NCI-H187 treated with DMSO at 0.1 percent for 48 hours (cell line): ENCODE data around the gene SPIN2B.
"Not testable (repeated sequence)": the region's sequence is repeated elsewhere in the genome, so short reads cannot be mapped to it uniquely, and the experiment has no call there.

Experiments used
- DNase-seq: peaks from one replicate; lab custom pipeline; 2025; lab: John Stamatoyannopoulos, UW

The SPIN2B gene

DNA sequence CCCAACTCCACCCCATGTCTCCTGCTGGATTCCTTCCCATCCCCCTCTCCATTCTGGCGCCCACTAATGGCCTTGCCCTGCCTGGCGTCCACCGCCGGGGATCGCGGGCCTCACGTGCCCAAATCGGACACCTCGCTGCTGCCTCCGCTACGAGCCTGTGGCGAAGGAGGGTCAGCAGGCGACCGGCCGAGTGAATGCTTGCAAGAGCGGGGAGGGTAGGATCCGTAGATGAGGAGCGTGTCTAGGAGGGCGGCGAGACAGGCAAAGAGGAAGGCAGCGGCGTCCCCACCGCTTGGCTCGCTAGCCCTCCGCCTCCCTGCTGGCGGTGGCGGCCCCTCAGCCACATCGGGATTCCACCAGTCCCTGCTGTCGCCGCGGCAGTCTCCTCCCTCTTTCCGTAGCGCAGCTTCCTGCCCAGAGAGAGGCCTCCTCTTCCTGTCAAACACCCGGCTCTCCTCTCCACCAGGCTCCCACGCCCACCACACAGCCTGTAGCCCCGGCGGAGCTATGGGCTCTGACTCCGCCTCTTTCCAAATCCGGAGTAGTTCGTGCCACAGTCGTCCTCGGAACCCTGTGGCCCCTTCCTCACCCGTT is at the start of gene SPIN2B:
Gene SPIN2B (minus strand): TSS at position 387 of the 594 bp plus-strand sequence.
- DNase-seq, result no peak

DNA sequence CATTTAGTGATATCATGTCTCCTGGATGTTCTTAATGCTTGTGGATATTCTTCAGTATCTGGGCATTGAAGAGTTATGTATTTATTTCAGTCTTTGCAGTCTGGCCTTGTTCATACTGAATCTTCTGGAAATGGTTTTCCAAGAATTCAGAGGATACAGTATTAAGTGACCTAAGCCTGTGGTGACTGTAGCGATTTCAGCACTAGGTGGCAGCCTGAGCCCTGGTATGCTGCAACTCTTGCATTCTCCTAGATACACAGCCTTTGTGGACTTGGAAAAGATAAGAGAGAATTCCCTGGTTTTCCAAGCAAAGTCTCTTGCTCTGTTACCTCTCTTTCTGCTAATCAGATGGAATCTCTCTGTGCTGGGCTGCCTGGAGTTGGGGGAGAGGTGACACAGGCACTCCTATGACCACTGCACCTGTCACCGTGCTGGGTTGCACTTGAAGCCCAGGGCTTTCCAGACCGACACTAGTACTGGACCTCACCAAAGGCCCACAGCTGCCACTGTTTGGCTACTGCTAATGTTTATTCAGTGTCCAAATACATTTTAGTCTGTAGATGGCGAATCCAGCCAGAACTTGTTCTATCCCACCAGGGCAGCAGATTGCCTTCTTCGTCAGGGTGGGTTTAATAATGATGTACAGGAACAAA is 35.2 kb upstream of the SPIN2B start:
- no peak for DNase-seq

GRCh38 chrX:57155171-57155570 is 33.8 kb upstream of the SPIN2B start:
- DNase-seq, result no peak

GRCh38 chrX:57152222-57152621 is 30.9 kb upstream of the SPIN2B start:
- not testable (repeated sequence) for DNase-seq

DNA sequence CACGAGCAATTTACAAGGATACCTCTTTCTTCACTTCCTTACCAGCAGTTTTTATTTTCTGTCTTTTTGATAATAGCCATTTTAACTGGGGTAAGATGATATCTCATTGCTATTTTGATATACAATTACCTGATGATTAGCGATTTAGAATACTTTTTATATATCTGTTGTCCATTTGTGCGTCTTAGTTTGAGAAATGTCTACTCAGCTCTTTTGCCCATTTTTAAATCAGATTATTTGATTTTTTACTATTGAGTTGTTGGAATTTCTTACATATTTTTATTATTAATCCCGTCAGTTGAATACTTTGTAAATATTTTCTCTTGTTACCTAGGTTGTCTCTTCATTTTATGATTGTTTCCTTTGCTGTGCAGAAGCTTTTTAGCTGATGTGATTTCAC is 17.3 kb upstream of the SPIN2B start:
- no peak for DNase-seq

DNA sequence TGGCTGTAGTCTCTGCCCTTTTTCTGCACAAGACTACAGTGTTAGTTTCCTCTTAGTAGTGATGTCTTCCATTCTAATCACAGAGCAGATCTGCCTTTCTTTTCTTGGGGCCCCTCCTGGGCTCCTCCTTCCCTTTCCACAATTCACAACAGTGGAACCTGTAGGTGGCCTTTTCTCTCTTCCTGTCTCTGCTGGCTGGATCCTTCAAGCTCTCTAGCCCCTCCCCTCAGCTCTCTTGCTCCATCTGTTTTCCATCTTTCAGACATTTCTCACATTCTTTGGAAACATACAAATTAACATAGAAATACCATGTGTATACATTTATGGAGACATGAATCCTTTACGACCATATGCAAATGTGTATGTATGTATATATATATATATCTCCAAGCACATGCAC is 16.2 kb upstream of the SPIN2B start:
- DNase-seq, result no peak

DNA sequence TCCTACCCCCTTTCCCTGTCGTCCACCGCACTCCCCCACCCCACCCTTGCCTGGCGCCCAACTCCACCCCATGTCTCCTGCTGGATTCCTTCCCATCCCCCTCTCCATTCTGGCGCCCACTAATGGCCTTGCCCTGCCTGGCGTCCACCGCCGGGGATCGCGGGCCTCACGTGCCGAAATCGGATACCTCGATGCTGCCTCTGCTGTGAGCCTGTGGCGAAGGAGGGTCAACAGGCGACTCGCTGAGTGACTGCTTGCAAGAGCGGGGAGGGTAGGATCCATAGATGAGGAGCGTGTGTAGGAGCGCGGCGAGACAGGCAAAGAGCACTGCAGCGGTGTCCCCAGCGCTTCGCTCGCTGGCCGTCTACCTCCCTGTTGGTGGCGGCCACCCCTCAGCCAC is 15.7 kb upstream of the SPIN2B start, which contains the start of gene SPIN2A:
Gene SPIN2A (minus strand): TSS at position 325 of the 400 bp plus-strand sequence. CDS start 800 bp downstream, outside the sequence.
- not testable (repeated sequence) for DNase-seq

DNA sequence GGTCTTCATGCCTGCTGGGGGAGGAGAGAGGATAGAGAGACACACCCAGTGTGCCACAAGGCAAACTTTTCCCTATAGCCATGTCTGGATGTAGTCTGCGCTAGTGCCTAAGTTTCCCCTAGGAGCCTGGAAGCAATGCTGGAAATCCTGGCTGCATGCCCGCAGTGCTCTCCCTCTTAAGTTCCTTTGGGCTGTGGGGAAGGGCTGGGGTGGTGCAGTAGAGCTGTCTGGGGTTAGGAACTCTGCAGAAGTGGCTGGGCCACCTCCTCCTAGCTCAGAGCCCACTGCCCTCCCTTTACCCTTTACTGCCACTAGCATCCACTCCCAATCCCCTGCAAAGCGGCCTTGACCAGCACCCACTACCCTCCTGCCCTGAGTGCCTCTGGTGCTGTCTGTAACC is 15.2 kb upstream of the SPIN2B start:
- DNase-seq, result not testable (repeated sequence)

- no peak for DNase-seq
Measured at GRCh38 chrX:57135287-57135686, 13.9 kb upstream of the SPIN2B start.

DNA sequence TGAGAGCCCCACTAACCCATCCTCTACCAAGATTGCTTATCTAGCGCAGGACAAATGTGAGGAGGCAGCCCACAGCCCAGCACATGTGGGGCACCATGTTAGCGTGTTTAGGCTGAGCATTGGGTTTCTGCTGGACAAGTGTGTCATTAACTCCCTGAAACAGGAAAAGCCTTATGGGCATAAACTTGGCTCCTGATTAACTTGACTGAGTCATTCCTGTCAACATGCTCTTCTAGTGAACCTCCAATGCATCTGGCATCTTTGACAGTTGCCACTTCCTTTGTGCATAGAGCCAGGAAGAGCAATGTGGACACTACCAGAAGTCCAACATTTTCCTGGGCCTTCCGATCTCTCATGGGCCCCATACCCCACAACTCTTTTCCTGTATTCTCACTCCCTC is 13.4 kb upstream of the SPIN2B start:
- DNase-seq, result no peak

GRCh38 chrX:57133706-57134105 is 12.4 kb upstream of the SPIN2B start:
- DNase-seq, result no peak

DNA sequence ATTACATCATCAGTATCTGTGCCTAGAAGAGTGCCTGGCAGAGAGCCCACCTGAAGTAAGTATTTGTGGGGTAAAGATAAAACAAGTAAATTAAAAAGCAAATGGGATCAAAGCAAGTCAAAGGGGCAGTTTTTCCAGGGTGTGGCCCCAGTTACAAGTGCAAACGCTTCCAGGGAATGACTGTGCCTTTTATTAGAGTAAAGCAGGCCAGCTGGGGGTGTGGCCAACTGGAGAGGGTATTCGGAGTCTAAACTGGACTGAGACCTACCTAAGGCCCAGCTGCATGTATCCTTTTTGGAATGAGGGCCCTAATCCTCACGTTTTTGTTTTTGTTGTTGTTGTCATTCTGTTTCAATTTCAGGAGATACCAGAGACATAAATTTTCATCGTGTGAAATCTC is 11.9 kb upstream of the SPIN2B start:
- not testable (repeated sequence) for DNase-seq

GRCh38 chrX:57132046-57132445 is 10.7 kb upstream of the SPIN2B start:
- no peak for DNase-seq

- DNase-seq, result no peak
Measured at GRCh38 chrX:57121816-57122215, 468 bp upstream of the SPIN2B start.

DNA sequence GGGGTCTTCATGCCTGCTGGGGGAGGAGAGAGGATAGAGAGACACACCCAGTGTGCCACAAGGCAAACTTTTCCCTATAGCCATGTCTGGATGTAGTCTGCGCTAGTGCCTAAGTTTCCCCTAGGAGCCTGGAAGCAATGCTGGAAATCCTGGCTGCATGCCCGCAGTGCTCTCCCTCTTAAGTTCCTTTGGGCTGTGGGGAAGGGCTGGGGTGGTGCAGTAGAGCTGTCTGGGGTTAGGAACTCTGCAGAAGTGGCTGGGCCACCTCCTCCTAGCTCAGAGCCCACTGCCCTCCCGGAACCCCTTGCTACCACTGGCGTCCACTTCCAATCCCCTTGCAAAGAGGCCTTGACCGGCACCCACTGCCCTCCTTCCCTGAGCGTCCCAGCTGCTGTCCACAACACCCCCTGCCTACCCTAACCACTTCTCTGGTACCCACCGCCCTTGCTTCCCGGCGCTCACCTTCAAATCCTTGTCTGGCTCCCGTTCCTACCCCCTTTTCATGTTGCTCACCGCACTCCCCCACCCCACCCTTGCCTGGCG is 658 bp downstream of the SPIN2B start:
- DNase-seq, result not testable (repeated sequence)

DNA sequence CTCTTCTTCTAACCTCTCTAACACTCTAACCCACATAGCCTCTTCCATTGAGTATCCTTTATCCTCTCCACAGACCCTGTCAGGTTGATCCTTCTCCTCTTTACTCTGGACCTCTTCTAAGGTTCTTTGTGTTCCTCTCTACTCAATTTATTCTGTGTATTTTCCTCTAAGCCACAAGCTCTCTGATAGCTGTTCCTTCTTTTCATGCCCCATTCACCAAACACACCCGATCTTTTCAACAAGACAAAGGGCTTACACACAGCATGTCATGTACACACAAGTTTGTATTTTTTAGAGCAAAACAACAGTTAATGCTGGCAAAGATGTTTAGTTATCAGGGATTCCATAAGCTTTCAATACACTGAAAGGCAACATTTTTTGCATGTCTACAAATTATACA is 1.9 kb downstream of the SPIN2B start:
- DNase-seq, result no peak

- DNase-seq, result not testable (repeated sequence)
Measured at GRCh38 chrX:57117566-57117965, 3.8 kb downstream of the SPIN2B start.

DNA sequence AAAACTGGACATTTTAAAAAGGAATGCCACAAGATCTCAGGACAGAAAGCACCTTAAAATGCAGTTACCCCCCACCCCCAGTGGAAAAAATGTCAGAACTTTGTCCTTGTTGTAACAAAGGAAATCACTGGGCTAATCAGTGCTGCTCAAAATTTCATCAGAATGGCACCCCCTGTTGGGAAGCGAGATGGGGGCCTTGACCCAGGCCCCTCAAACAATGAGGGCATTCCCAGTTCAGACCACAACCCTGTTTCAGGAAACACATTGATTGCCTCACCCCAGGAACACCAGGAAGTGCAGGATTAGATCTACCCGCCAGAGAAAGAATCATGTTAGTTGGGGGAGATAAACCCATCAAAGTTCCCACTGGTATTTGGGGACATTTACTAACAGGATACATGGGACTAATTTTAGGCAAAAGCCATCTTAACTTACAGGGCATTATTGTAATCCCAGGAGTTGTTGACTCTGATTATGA is 16.4 kb downstream of the SPIN2B start:
- DNase-seq, result no peak

- DNase-seq, result no peak
Measured at GRCh38 chrX:57104406-57104805, 16.9 kb downstream of the SPIN2B start.

- no peak for DNase-seq
Measured at GRCh38 chrX:57103489-57103888, 17.9 kb downstream of the SPIN2B start.

GRCh38 chrX:57102918-57103317 is 18.4 kb downstream of the SPIN2B start:
- DNase-seq, result not testable (repeated sequence)

GRCh38 chrX:57083143-57083542 is 38.2 kb downstream of the SPIN2B start:
- no peak for DNase-seq

DNA sequence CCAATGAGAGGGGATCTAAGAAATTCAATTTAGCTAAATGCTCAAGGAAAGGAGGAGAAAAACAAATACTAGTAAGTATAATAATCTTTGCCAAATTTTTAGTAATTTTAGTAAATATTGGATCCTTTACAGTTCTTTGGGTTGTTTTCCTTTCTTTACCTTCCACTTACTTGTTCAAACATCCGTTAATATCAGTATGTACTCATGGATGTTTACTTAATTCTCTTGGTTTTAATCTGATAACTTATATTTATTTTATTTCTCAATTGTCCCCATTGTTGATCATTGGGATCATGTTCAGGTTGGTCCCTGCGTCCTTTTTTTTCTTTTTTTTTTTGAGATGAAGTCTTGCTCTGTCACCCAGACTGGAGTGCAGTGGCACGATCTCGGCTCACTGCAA is 46.9 kb downstream of the SPIN2B start:
- DNase-seq, result no peak
